Thyroid gland (tissue), 4 donors: ENCODE results near the gene MICB. TPM values are rescaled to one million over a fixed set of nuclear protein-coding genes. Genes with fewer than 3 reads are reported as not detected.
"Not testable (repeated sequence)": the region's sequence is repeated elsewhere in the genome, so short reads cannot be mapped to it uniquely, and the experiment has no call there.

Experiments
- DNase-seq, 2 donors: peaks; one replicate each; pipeline ENCODE4 v3.0.0-alpha.2; 2019
- H3K27ac ChIP-seq, 3 donors: fragments of 200-600 bp; sonication (generic); 1 replicate in 2 of 3; 2 replicates in 1 of 3; pipeline ENCODE4 v1.5.1; 2016 to 2019; ENCODE audit warnings: mild to moderate bottlenecking in 1 of 3, moderate library complexity in 1 of 3
- H3K27me3 ChIP-seq: fragments of 200-600 bp; sonication (generic); one replicate; pipeline ENCODE4 v1.5.1; 2019
- H3K36me3 ChIP-seq, 2 donors: fragments of 200-600 bp; sonication (generic); one replicate each; pipeline ENCODE4 v1.5.1; 2016 to 2019
- H3K4me1 ChIP-seq, 2 donors: fragments of 200-600 bp; sonication (generic); one replicate each; pipeline ENCODE4 v1.5.1; 2017 to 2019
- H3K4me3 ChIP-seq, 3 donors: fragments of 200-600 bp; sonication (generic); replicated peaks in 1 of 3; 1 replicate in 2 of 3; 2 replicates in 1 of 3; pipeline ENCODE4 v1.5.1; 2016; ENCODE audit warnings: mild to moderate bottlenecking in 1 of 3
- H3K9me3 ChIP-seq: fragments of 200-600 bp; sonication (generic); one replicate; pipeline ENCODE4 v1.5.1; 2017
- CTCF ChIP-seq, 6 experiments: fragments of 200-600 bp in 3 of 6; fragments of 450-650 bp in 3 of 6; sonication (generic) in 3 of 6; IDR thresholded peaks; one replicate each; pipeline ENCODE4 v1.5.1; 2016 to 2019; ENCODE audit warnings: antibody characterized with exemption in 6 of 6, mild to moderate bottlenecking in 2 of 6, inconsistent platforms in 1 of 6, moderate library complexity in 1 of 6
- POLR2A ChIP-seq, 2 donors: fragments of 450-650 bp; IDR thresholded peaks; one replicate each; pipeline ENCODE4 v1.6.1; 2017; ENCODE audit warnings: antibody characterized with exemption in 2 of 2, mild to moderate bottlenecking in 2 of 2, moderate library complexity in 1 of 2
- WGBS, 2 donors: methylation state at CpG; one replicate each; pipeline ENCODE4 v1.1.5; 2017; 5-methylcytosine and 5-hydroxymethylcytosine counted together
- intact Hi-C: fragments of 100-400 bp; cut with DNase I; formaldehyde crosslinking; loops from one replicate; pipeline ENCODE4 v1.15.1; 2023
- total RNA-seq, 4 donors: library from RNA; depleted of rRNA; stranded (reverse); fragments of >200 nt; gene quantifications; one replicate each; pipeline ENCODE4 v1.2.3, GENCODE V29; 2016

The MICB gene
- 1 to 10 TPM in 3 of 4 donors, under 1 TPM in 1; 0.89 to 3.4 (median 2.1) TPM for total RNA-seq

DNA sequence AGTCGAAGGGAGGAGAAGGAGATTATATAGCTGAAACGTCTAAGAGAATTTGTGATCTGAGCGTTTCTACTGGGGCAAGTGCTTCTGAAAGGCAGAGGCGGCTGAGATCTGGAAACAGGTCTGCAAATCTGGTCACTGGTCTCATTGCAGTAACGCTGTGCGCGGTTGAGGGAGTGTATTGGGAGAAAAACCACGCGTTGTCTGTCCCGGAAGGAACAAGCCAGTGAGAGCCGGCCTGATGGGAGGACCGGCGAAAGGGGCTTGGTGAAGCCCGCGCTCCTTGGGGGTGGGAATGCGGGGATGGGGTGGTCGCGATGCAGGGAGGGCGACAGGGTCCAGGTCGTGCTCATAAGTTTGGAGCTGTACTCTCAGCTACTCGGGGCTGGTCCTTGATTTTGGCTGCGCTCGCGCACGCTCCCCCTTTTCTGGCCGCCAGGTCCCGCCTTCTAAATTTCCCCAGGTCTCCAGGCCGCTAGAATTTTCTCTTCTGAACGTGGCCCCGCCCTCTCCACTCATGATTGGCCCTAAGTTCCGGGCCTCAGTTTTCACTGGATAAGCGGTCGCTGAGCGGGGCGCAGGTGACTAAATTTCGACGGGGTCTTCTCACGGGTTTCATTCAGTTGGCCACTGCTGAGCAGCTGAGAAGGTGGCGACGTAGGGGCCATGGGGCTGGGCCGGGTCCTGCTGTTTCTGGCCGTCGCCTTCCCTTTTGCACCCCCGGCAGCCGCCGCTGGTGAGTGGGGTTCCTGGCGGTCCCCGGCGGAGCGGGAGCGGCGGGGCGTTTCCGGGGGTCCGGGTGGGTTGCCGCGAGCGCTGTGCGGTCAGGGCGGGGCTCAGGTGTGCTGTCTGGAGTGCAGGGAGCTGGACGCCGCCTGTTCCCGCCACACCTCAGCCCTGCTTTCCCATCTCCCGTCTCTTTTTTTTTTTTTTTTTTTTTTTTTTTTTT, at the start of gene MICB:
Gene MICB (plus strand): TSS at position 615 of the 946 bp plus-strand sequence. CDS start 49 bp downstream, at position 664.
- H3K36me3 ChIP-seq = no peaks in the 10 kb centered on the region
- WGBS, 2 donors = 1 to 2% methylated on average over 55 to 59 of the region's 64 CpGs
- intact Hi-C loops = loop anchor here (10.0 kb wide), 1 partner anchor 47 kb away; the partner anchor contains the start of genes ATP6V1G2, DDX39B and NFKBIL1

GRCh38 chr6:31450751-31451150, 47.2 kb upstream of the MICB start:
- TF ChIP-seq CTCF (IDR thresholded peaks at IDR 0.05) = no peak
- TF ChIP-seq POLR2A (IDR thresholded peaks at IDR 0.05) = no peak
- no peak for DNase-seq
- no peaks in the 10 kb centered on the region for H3K27me3 ChIP-seq
- WGBS, 2 donors = 65 to 74% methylated on average over 4 of the region's 4 CpGs
- no peaks in the 10 kb centered on the region for H3K36me3 ChIP-seq
- no peaks in the 10 kb centered on the region for H3K9me3 ChIP-seq
- no peak overlapping the region for H3K27ac ChIP-seq
- no peaks in the 10 kb centered on the region for H3K4me1 ChIP-seq
- no peak overlapping the region for H3K4me3 ChIP-seq
- intact Hi-C loops = no loop called here

More for the DNA sequence above, at the start of gene MICB:
- H3K27ac ChIP-seq = peak within 1 kb of the TSS in 2 of 3 donors; percentile 56 to 65
- peak in 1 of 2 donors; percentile 59 for TF ChIP-seq POLR2A (IDR thresholded peaks at IDR 0.05)
- TF ChIP-seq CTCF (IDR thresholded peaks at IDR 0.05) = peak in 1 of 6 experiments; percentile 9
- peak; percentile 77 to 89 for DNase-seq
- H3K27me3 ChIP-seq = no peaks in the 10 kb centered on the region
- no peaks in the 10 kb centered on the region for H3K9me3 ChIP-seq
- H3K4me3 ChIP-seq = peak within 1 kb of the TSS in 2 of 3 donors; percentile 32 to 35
- peaks cover 0 to 7% of the 10 kb centered on the region in 2 donors for H3K4me1 ChIP-seq

DNA sequence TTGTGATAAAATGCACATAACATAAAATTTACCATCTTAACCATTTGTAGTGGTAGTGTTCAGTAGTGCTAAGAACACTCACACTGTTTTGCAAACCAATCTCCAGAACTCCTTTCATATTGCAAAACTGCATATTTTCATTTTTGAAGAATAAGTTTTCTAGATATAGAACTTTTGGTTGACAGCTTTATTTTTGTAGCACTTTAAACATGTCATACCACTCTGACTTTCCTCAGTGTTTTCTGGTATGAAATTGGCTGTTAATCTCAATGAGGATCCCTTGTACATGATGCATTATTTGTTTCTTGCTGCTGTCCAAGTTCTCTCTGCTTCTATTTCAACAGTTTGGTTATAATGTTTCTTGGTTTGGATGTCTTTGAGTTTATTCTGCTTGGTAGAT, 45.1 kb upstream of the MICB start:
- intact Hi-C loops = no loop called here
- H3K27ac ChIP-seq = no peak overlapping the region
- DNase-seq = no peak
- H3K27me3 ChIP-seq = no peaks in the 10 kb centered on the region
- H3K4me3 ChIP-seq = no peak overlapping the region
- no peaks in the 10 kb centered on the region for H3K9me3 ChIP-seq
- H3K36me3 ChIP-seq = no peaks in the 10 kb centered on the region
- TF ChIP-seq POLR2A (IDR thresholded peaks at IDR 0.05) = no peak
- no peak for TF ChIP-seq CTCF (IDR thresholded peaks at IDR 0.05)
- no peaks in the 10 kb centered on the region for H3K4me1 ChIP-seq

- H3K4me1 ChIP-seq = no peaks in the 10 kb centered on the region
- DNase-seq = no peak
- TF ChIP-seq CTCF (IDR thresholded peaks at IDR 0.05) (no peak), POLR2A (IDR thresholded peaks at IDR 0.05) (no peak)
- intact Hi-C loops = no loop called here
- no peaks in the 10 kb centered on the region for H3K9me3 ChIP-seq
- no peaks in the 10 kb centered on the region for H3K36me3 ChIP-seq
- no peaks in the 10 kb centered on the region for H3K27me3 ChIP-seq
- H3K27ac ChIP-seq = no peak overlapping the region
- 81% methylated on average over 2 of the region's 2 CpGs for WGBS, 2 donors
- H3K4me3 ChIP-seq = no peak overlapping the region
Observed at GRCh38 chr6:31453259-31453658, 44.7 kb upstream of the MICB start.

DNA sequence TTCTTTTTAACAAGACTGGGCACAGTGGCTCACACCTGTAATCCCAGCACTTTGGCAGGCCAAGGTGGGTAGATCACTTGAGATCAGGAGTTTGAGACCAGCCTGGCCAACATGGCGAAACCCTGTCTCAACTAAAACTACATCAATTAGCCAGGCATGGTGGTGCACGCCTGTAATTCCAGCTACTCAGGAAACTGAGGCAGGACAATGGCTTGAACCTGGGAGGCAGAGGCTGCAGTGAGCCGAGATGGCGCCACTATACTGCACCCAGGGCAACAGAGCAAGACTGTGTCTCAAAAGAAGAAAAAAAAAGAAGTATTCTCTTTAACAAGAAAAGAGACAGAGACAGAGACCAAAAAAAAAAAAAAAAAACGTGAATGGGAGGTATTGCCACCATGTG, 38.1 kb upstream of the MICB start:
- H3K27me3 ChIP-seq, H3K4me1 ChIP-seq, H3K9me3 ChIP-seq, H3K27ac ChIP-seq, H3K4me3 ChIP-seq, intact Hi-C loops, H3K36me3 ChIP-seq, DNase-seq: not testable (repeated sequence)
- 82 to 84% methylated on average over 5 of the region's 5 CpGs for WGBS, 2 donors
